ENCODE measurements around the gene WARS2.

The WARS2 gene

GRCh38 chr1:119116725-119117124 lies 23.7 kb downstream of the WARS2 start:
- TF ChIP-seq CTCF (IDR thresholded peaks at IDR 0.05; ENCODE audit: control extremely low read depth, extremely low read depth, low read depth, missing control alignments), result no peak
- DNase-seq (ENCODE audit: extremely low spot score), result no peak
- POLR2A ChIA-PET, result no interaction called here
- CTCF ChIA-PET, result interaction anchor here (1.1 to 1.5 kb wide), 4 partner anchors 11 to 108 kb away, joined by 3 to 6 read pairs (median 3); partner anchors contain the start of gene WARS2

- POLR2A ChIA-PET, result no interaction called here
- TF ChIP-seq CTCF (IDR thresholded peaks at IDR 0.05; ENCODE audit: control extremely low read depth, extremely low read depth, low read depth, missing control alignments), result no peak
- DNase-seq (ENCODE audit: extremely low spot score), result no peak
- CTCF ChIA-PET, result no interaction called here
Measured at GRCh38 chr1:119115736-119116135, 24.7 kb downstream of the WARS2 start.

- ChIA-PET CTCF (interaction anchor here (1.6 to 2.0 kb wide), 2 partner anchors 16 to 26 kb away, joined by 5 to 7 read pairs; partner anchors contain the start of gene WARS2), POLR2A (no interaction called here)
- TF ChIP-seq CTCF (IDR thresholded peaks at IDR 0.05; ENCODE audit: control extremely low read depth, extremely low read depth, low read depth, missing control alignments), result no peak
- DNase-seq (ENCODE audit: extremely low spot score), result no peak
Measured at GRCh38 chr1:119115311-119115710, 25.1 kb downstream of the WARS2 start.

- POLR2A ChIA-PET, result no interaction called here
- no peak for DNase-seq (ENCODE audit: extremely low spot score)
- no peak for TF ChIP-seq CTCF (IDR thresholded peaks at IDR 0.05; ENCODE audit: control extremely low read depth, extremely low read depth, low read depth, missing control alignments)
- CTCF ChIA-PET, result interaction anchor here (1.0 to 2.0 kb wide), 3 partner anchors 17 to 26 kb away, joined by 4 to 7 read pairs (median 5); partner anchors contain the start of gene WARS2
Measured at GRCh38 chr1:119114786-119115185, 25.7 kb downstream of the WARS2 start.

GRCh38 chr1:119112791-119113190 lies 27.7 kb downstream of the WARS2 start:
- DNase-seq (ENCODE audit: extremely low spot score), result no peak
- CTCF ChIA-PET, result no interaction called here
- POLR2A ChIA-PET, result no interaction called here
- no peak for TF ChIP-seq CTCF (IDR thresholded peaks at IDR 0.05; ENCODE audit: control extremely low read depth, extremely low read depth, low read depth, missing control alignments)

GRCh38 chr1:119112244-119112643 lies 28.2 kb downstream of the WARS2 start:
- no peak for TF ChIP-seq CTCF (IDR thresholded peaks at IDR 0.05; ENCODE audit: control extremely low read depth, extremely low read depth, low read depth, missing control alignments)
- no peak for DNase-seq (ENCODE audit: extremely low spot score)
- CTCF ChIA-PET, result no interaction called here
- POLR2A ChIA-PET, result no interaction called here

GRCh38 chr1:119108988-119109387 lies 31.5 kb downstream of the WARS2 start:
- CTCF ChIA-PET, result no interaction called here
- TF ChIP-seq CTCF (IDR thresholded peaks at IDR 0.05; ENCODE audit: control extremely low read depth, extremely low read depth, low read depth, missing control alignments), result no peak
- no peak for DNase-seq (ENCODE audit: extremely low spot score)
- POLR2A ChIA-PET, result no interaction called here

All from GM10248 (cell line).